K562 (cell line): ENCODE results near the gene SIGMAR1. TPM values are rescaled to one million over a fixed set of nuclear protein-coding genes. Genes with fewer than 3 reads are reported as not detected.

ENCODE experiments used
- BDP1 ChIP-seq: IDR thresholded peaks from 3 replicates; pipeline ENCODE4 v1.6.1; 2011; ENCODE audit not compliant: insufficient read length, insufficient read depth
- BMI1 ChIP-seq: fragments of 150-350 bp; IDR thresholded peaks from 2 replicates; pipeline ENCODE4 v1.6.1; 2014; ENCODE audit warnings: low read length
- KDM5B ChIP-seq: fragments of 200-600 bp; sonication (generic); IDR thresholded peaks from 2 replicates; pipeline ENCODE4 v1.6.1; 2012; ENCODE audit warnings: low read depth, mild to moderate bottlenecking, moderate library complexity, low read length, control low read depth, inconsistent platforms; ENCODE audit not compliant: insufficient replicate concordance
- NFIC ChIP-seq: fragments of 450-650 bp; IDR thresholded peaks from 2 replicates; pipeline ENCODE4 v1.6.1; 2017; ENCODE audit warnings: mild to moderate bottlenecking, inconsistent platforms
- POLR2G ChIP-seq: fragments of 200-400 bp; formaldehyde crosslinking; IDR thresholded peaks from 2 replicates; pipeline ENCODE4 v1.6.1; 2017; ENCODE audit warnings: low read depth, mild to moderate bottlenecking, antibody characterized with exemption, low read length, moderate library complexity
- SLC30A9 ChIP-seq: fragments of 250-450 bp; sonication (Bioruptor Pico); IDR thresholded peaks from 2 replicates; pipeline ENCODE4 v1.8.0; 2022; ENCODE audit warnings: mild to moderate bottlenecking, moderate library complexity
- ZNF778 ChIP-seq: fragments of 450-650 bp; formaldehyde crosslinking; IDR thresholded peaks from 2 replicates; pipeline ENCODE4 v1.4.0; 2020; ENCODE audit warnings: mild to moderate bottlenecking, moderate library complexity
- polyA plus RNA-seq, 8 experiments: library from polyadenylated mRNA; depleted of rRNA in 4 of 8; stranded (reverse) in 5 of 8; unstranded in 3 of 8; fragments of >200 nt; fragmentation: Nextera tagmentation in 2 of 8; fragmentation: Illumina TruSeq in 1 of 8; extraction: Ambion mirVana in 2 of 8; extraction: Trizol in 1 of 8; gene quantifications; 2 replicates each; pipeline versions ENCODE4 v1.2.1 to v1.2.3, GENCODE V29; 2011 to 2014; ENCODE audit warnings: inconsistent platforms in 1 of 8, missing spikeins in 1 of 8
- total RNA-seq, 7 experiments: library from RNA; depleted of rRNA in 6 of 7; stranded (reverse); fragments of >200 nt in 6 of 7; fragmentation: Illumina TruSeq in 2 of 7; extraction: Trizol in 2 of 7; gene quantifications; 2 replicates each; pipeline versions ENCODE4 v1.2.1 to v1.2.3, GENCODE V29; 2011 to 2021; ENCODE audit warnings: low replicate concordance in 1 of 7
- TF ChIP-seq, protein P1 (sequence below): fragments of 450-650 bp; conservative IDR thresholded peaks from 2 replicates; pipeline ENCODE4 v1.6.1; 2016; ENCODE audit warnings: missing genetic modification characterization, low read depth, mild to moderate bottlenecking, missing compliant biosample characterization, moderate library complexity
- TF ChIP-seq, protein P2 (sequence below): fragments of 250-450 bp; sonication (Bioruptor Pico); IDR thresholded peaks from 2 replicates; pipeline ENCODE4 v1.8.0; 2022; ENCODE audit warnings: inconsistent platforms, mild to moderate bottlenecking, moderate library complexity, borderline replicate concordance
- TF ChIP-seq, protein P3 (sequence below): fragments of 450-650 bp; IDR thresholded peaks from 2 replicates; pipeline ENCODE4 v1.7.0; 2016; ENCODE audit warnings: borderline replicate concordance
- TF ChIP-seq, protein P4 (sequence below): fragments of 200-800 bp; sonication (Bioruptor generic); IDR thresholded peaks from 2 replicates; pipeline ENCODE4 v1.6.1; 2017; ENCODE audit warnings: missing genetic modification characterization, missing compliant biosample characterization
- TF ChIP-seq, protein P5 (sequence below): fragments of 450-650 bp; IDR thresholded peaks from 2 replicates; pipeline ENCODE4 v1.6.1; 2017; ENCODE audit warnings: antibody characterized with exemption, mild to moderate bottlenecking
- TF ChIP-seq, protein P6 (sequence below): fragments of 450-650 bp; IDR thresholded peaks from 2 replicates; pipeline ENCODE4 v1.6.1; 2017; ENCODE audit warnings: antibody characterized with exemption

The SIGMAR1 gene
- total and polyA plus RNA-seq, 9 of the 15 experiments (the other 6 are each of a cell fraction or from before 2014, with no cell fraction given), result 6.9 to 80.0 (median 35.2) TPM

DNA sequence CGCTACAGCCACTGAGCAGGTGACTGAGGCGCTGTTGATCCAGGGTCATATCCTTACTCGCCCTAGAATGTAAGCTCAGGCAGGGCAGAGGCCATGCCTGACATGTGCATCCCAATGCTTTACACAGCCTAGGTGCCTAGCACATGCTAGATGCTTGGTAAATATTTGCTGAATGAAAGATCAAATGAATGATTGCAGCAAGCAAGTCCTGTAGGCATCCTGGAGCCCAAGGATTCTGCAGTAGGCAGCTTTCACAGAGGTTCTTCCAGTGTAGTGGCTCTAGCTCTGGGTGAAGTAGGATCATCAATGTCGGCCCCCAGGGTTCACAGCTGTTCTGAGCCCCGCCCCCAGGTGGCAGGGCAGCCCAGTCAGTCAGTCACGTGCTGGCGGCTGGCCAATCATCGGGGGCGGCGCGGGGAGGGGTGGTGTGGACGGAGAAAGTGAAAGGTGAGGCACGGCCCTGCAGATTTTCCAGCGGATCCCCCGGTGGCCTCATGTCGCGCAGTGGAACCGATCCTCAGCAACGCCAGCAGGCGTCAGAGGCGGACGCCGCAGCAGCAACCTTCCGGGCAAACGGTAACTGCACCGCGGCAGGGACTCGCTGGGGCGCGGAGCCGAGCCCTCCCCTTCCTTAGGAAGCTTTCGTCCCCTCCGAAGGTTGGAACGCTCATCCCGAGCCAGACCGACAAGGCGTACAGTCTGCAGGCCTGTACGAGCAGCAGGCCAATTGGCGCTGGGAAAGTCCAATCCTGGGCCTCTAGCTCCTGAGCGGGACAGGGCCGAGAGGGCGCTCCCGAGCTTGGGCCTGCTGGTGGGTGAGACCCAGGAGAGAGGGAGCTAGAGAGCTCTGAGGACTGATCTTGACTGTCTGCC is 8.9 kb upstream of the SIGMAR1 start, which contains the start of gene GALT (continued):
- TF ChIP-seq, protein P1, sequence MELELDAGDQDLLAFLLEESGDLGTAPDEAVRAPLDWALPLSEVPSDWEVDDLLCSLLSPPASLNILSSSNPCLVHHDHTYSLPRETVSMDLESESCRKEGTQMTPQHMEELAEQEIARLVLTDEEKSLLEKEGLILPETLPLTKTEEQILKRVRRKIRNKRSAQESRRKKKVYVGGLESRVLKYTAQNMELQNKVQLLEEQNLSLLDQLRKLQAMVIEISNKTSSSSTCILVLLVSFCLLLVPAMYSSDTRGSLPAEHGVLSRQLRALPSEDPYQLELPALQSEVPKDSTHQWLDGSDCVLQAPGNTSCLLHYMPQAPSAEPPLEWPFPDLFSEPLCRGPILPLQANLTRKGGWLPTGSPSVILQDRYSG (tag), result no peak
- TF ChIP-seq, protein P2, sequence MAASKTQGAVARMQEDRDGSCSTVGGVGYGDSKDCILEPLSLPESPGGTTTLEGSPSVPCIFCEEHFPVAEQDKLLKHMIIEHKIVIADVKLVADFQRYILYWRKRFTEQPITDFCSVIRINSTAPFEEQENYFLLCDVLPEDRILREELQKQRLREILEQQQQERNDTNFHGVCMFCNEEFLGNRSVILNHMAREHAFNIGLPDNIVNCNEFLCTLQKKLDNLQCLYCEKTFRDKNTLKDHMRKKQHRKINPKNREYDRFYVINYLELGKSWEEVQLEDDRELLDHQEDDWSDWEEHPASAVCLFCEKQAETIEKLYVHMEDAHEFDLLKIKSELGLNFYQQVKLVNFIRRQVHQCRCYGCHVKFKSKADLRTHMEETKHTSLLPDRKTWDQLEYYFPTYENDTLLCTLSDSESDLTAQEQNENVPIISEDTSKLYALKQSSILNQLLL (CRISPR knock-in tag), result no peak
- TF ChIP-seq, protein P3, sequence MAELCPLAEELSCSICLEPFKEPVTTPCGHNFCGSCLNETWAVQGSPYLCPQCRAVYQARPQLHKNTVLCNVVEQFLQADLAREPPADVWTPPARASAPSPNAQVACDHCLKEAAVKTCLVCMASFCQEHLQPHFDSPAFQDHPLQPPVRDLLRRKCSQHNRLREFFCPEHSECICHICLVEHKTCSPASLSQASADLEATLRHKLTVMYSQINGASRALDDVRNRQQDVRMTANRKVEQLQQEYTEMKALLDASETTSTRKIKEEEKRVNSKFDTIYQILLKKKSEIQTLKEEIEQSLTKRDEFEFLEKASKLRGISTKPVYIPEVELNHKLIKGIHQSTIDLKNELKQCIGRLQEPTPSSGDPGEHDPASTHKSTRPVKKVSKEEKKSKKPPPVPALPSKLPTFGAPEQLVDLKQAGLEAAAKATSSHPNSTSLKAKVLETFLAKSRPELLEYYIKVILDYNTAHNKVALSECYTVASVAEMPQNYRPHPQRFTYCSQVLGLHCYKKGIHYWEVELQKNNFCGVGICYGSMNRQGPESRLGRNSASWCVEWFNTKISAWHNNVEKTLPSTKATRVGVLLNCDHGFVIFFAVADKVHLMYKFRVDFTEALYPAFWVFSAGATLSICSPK, result no peak
- TF ChIP-seq BDP1 (no peak), ZNF778 (no peak), SLC30A9 (CRISPR knock-in tag) (no peak), POLR2G (peak; percentile 81), BMI1 (no peak), KDM5B (no peak), NFIC (peak; percentile 89)
- TF ChIP-seq, protein P4, sequence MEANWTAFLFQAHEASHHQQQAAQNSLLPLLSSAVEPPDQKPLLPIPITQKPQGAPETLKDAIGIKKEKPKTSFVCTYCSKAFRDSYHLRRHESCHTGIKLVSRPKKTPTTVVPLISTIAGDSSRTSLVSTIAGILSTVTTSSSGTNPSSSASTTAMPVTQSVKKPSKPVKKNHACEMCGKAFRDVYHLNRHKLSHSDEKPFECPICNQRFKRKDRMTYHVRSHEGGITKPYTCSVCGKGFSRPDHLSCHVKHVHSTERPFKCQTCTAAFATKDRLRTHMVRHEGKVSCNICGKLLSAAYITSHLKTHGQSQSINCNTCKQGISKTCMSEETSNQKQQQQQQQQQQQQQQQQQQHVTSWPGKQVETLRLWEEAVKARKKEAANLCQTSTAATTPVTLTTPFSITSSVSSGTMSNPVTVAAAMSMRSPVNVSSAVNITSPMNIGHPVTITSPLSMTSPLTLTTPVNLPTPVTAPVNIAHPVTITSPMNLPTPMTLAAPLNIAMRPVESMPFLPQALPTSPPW (CRISPR knock-in tag), result peak; percentile 76
- TF ChIP-seq, protein P5, sequence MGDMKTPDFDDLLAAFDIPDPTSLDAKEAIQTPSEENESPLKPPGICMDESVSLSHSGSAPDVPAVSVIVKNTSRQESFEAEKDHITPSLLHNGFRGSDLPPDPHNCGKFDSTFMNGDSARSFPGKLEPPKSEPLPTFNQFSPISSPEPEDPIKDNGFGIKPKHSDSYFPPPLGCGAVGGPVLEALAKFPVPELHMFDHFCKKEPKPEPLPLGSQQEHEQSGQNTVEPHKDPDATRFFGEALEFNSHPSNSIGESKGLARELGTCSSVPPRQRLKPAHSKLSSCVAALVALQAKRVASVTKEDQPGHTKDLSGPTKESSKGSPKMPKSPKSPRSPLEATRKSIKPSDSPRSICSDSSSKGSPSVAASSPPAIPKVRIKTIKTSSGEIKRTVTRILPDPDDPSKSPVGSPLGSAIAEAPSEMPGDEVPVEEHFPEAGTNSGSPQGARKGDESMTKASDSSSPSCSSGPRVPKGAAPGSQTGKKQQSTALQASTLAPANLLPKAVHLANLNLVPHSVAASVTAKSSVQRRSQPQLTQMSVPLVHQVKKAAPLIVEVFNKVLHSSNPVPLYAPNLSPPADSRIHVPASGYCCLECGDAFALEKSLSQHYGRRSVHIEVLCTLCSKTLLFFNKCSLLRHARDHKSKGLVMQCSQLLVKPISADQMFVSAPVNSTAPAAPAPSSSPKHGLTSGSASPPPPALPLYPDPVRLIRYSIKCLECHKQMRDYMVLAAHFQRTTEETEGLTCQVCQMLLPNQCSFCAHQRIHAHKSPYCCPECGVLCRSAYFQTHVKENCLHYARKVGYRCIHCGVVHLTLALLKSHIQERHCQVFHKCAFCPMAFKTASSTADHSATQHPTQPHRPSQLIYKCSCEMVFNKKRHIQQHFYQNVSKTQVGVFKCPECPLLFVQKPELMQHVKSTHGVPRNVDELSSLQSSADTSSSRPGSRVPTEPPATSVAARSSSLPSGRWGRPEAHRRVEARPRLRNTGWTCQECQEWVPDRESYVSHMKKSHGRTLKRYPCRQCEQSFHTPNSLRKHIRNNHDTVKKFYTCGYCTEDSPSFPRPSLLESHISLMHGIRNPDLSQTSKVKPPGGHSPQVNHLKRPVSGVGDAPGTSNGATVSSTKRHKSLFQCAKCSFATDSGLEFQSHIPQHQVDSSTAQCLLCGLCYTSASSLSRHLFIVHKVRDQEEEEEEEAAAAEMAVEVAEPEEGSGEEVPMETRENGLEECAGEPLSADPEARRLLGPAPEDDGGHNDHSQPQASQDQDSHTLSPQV, result no peak
- TF ChIP-seq, protein P6, sequence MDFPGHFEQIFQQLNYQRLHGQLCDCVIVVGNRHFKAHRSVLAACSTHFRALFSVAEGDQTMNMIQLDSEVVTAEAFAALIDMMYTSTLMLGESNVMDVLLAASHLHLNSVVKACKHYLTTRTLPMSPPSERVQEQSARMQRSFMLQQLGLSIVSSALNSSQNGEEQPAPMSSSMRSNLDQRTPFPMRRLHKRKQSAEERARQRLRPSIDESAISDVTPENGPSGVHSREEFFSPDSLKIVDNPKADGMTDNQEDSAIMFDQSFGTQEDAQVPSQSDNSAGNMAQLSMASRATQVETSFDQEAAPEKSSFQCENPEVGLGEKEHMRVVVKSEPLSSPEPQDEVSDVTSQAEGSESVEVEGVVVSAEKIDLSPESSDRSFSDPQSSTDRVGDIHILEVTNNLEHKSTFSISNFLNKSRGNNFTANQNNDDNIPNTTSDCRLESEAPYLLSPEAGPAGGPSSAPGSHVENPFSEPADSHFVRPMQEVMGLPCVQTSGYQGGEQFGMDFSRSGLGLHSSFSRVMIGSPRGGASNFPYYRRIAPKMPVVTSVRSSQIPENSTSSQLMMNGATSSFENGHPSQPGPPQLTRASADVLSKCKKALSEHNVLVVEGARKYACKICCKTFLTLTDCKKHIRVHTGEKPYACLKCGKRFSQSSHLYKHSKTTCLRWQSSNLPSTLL, result no peak
